GM19025 (cell line): ENCODE measurements around the gene TAF1L.

Experiments used
- ATAC-seq: cut with Tn5 transposase; IDR thresholded peaks from one replicate; pipeline ENCODE4 v1.9.1; 2021; ENCODE audit warnings: mild to moderate bottlenecking, low read depth, moderate library complexity; ENCODE audit not compliant: unreplicated experiment

TAF1L gene

GRCh38 chr9:32596096-32596865 lies 39.2 kb downstream of the TAF1L start:
- no peak for ATAC-seq

GRCh38 chr9:32590898-32591297 lies 44.6 kb downstream of the TAF1L start:
- no peak for ATAC-seq

GRCh38 chr9:32590476-32590875 lies 45.0 kb downstream of the TAF1L start:
- ATAC-seq: no peak

- no peak for ATAC-seq
These were observed 46.3 kb downstream of the TAF1L start for GRCh38 chr9:32589083-32589723.

GRCh38 chr9:32587901-32588300 lies 47.6 kb downstream of the TAF1L start:
- no peak for ATAC-seq

- ATAC-seq: no peak
These were observed 50.7 kb downstream of the TAF1L start for GRCh38 chr9:32584784-32585183.

- no peak for ATAC-seq
These were observed 53.8 kb downstream of the TAF1L start for GRCh38 chr9:32581512-32582143.

- ATAC-seq: no peak
These were observed 54.7 kb downstream of the TAF1L start for GRCh38 chr9:32580631-32581300.

GRCh38 chr9:32579706-32580331 lies 55.6 kb downstream of the TAF1L start:
- ATAC-seq: no peak
